ENCODE results near the gene PARD3.

DNA sequence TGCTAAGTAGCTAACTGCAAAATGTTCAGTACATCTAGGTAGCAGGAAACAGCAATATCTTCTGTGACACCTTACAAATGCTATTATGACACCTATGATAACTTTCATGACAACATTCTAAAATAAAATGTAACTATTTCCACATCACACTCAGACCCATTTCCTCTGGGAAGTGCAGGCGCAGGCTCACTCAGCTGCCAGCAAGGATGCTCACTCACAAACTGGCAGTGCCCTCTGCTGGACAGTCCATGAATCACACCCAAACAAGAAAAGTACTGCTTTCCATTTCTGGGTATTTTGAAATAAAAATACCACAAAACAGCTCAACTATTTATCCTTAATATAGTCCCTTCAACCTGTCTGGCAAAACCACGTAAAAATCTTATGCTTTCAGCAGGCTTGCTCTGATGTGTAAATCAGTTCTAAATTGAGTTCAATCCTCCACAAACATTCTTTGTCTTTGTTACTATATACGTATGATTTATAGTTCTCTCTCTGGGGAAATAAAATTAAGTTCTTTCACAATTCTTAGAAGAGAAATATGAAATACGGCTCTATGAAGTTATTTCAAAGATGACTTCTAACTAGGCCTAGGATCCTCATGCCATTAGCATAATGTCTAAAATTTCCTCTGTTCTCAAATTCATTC, 176.6 kb downstream of the PARD3 start:
- TF ChIP-seq, protein P1, sequence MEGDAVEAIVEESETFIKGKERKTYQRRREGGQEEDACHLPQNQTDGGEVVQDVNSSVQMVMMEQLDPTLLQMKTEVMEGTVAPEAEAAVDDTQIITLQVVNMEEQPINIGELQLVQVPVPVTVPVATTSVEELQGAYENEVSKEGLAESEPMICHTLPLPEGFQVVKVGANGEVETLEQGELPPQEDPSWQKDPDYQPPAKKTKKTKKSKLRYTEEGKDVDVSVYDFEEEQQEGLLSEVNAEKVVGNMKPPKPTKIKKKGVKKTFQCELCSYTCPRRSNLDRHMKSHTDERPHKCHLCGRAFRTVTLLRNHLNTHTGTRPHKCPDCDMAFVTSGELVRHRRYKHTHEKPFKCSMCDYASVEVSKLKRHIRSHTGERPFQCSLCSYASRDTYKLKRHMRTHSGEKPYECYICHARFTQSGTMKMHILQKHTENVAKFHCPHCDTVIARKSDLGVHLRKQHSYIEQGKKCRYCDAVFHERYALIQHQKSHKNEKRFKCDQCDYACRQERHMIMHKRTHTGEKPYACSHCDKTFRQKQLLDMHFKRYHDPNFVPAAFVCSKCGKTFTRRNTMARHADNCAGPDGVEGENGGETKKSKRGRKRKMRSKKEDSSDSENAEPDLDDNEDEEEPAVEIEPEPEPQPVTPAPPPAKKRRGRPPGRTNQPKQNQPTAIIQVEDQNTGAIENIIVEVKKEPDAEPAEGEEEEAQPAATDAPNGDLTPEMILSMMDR (IDR thresholded peaks at IDR 0.05; ENCODE audit: insufficient read depth, low read depth, low read length): peak; percentile 96
- TF ChIP-seq EZH2 (IDR thresholded peaks at IDR 0.05; ENCODE audit: insufficient read depth, low read length): no peak

Measured in astrocyte (in vitro differentiated cells and primary cell).